NCI-H446 (cell line): ENCODE measurements around the gene CDC27.
"Not testable (repeated sequence)": the region's sequence is repeated elsewhere in the genome, so short reads cannot be mapped to it uniquely, and the experiment has no call there.

Experiments
- DNase-seq, 2 experiments: peaks; one replicate each; lab custom pipeline; 2025; lab: John Stamatoyannopoulos, UW

CDC27 gene

DNA sequence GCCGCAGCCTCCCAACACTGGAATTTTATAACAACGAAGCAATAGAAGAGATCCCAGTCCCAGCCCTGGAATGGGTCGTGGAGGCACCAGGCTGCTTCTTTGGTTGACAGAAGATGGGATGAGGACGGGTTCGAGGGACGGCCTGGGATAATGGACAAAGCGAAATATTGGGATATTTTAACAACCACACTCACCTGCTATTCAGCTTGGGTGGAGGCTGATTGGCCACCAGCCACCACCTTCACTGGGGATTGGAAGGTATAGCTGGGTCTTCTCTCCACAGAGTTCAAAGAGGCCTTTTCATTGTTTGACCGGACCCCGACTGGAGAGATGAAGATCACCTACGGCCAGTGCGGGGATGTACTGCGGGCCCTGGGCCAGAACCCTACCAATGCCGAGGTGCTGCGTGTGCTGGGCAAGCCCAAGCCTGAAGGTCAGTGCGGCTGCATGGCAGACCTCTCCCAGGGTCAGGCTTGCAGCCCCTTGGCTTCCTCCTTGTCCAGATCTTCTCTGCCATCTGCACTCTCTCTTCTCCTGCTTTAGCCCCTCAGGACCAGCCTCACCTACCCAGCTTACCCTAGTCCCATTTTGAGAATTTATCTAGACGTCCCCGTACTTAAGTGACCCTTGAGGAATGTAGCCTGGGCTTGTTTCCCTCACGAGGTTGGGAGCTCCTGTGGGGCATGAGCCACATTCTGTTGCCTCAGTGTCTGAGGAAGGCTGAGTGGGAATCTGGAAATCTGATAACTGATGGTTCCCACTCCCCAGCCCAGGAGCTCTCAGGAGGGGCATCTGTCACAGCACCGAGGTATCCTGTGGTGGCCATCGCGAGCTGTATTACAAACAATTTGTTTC lies 30.8 kb upstream of the CDC27 start:
- DNase-seq: no peak

GRCh38 chr17:47218896-47219430 lies 29.9 kb upstream of the CDC27 start:
- DNase-seq: no peak

- not testable (repeated sequence) for DNase-seq
Measured at GRCh38 chr17:47217279-47217678, 28.2 kb upstream of the CDC27 start.

DNA sequence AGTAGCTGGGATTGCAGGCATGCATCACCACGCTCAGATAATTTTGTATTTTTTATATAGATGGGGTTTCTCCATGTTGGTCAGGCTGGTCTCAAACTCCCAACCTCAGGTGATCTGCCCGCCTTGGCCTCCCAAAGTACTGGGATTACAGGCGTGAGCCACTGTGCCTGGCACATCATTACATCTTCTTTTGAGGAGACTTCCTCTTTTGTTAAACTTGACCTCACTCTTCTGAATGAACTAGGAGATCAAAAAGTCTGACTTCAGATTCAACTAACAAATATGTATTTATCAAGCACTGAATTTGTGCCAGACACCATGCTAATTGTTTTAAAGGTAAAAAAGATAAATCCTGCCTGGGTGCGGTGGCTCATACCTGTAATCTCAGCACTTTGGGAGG lies 27.7 kb upstream of the CDC27 start:
- not testable (repeated sequence) for DNase-seq

- DNase-seq: no peak
Measured at GRCh38 chr17:47214931-47215330, 25.8 kb upstream of the CDC27 start.

DNA sequence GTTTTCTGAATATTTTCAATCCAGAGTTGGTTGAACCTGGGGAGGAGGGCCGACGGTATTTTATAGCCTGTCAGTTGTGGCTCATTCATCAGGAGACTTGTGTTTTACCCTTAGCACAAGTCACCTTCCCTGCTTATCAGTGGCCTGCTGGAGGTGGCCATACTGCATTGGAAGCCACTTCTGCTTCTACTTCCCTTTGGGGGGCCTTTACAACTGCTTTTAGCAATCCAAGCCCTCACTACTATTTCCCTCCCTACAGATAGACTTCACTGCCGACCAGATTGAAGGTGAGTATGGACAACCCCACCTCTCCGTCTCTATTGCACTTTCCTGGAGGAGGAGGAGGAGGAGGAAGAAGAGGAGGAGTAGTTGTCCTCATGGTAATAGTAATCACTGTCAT lies 24.4 kb upstream of the CDC27 start:
- DNase-seq: no peak

- no peak for DNase-seq
Measured at GRCh38 chr17:47212458-47212857, 23.4 kb upstream of the CDC27 start.

DNA sequence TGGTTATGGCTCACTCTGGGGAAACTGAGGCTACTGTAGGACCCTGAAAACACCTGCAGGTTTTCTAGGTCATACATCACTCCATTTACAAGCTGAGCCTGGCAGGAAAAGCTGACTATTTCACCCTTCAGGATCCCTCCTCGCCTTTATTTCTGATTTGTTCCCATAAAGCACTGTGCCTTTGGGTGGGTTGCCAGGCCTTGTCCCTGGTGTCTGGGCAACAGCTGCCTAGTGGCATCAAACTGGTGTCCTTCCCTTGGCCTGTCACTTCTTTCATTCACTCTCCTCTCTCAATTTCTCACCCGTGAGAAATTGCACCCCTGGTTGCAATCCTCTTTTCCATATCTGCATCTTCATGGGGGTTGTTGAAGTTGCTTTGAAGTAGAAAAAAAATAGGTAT lies 21.7 kb upstream of the CDC27 start:
- no peak for DNase-seq

GRCh38 chr17:47210105-47210504 lies 21.0 kb upstream of the CDC27 start:
- DNase-seq: no peak

DNA sequence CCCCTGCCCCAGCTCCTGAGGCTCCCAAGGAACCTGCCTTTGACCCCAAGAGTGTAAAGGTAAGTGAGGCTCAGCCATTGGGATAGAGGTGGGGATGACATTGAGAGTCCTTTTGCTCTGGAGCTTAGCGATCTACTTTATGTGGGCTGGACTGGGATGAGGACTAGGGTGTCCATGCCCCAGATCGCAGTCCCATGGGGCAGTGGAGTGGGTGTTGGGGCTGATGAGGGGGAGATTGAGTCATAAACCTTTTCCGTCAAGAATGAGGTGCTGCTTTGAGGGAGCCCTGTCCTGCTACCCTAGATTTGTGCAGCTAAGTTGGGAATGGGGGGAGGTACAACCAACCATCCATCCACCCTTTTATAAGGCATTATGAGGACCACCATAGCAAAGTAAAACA lies 20.4 kb upstream of the CDC27 start:
- no peak for DNase-seq

GRCh38 chr17:47208744-47209488 lies 19.8 kb upstream of the CDC27 start, which contains the start of gene MYL4:
MYL4 (plus strand) TSS chr17:47209348; CDS start chr17:47209423, 75 bp downstream.
- no peak for DNase-seq

GRCh38 chr17:47207143-47208067 lies 18.3 kb upstream of the CDC27 start:
- DNase-seq: no peak

DNA sequence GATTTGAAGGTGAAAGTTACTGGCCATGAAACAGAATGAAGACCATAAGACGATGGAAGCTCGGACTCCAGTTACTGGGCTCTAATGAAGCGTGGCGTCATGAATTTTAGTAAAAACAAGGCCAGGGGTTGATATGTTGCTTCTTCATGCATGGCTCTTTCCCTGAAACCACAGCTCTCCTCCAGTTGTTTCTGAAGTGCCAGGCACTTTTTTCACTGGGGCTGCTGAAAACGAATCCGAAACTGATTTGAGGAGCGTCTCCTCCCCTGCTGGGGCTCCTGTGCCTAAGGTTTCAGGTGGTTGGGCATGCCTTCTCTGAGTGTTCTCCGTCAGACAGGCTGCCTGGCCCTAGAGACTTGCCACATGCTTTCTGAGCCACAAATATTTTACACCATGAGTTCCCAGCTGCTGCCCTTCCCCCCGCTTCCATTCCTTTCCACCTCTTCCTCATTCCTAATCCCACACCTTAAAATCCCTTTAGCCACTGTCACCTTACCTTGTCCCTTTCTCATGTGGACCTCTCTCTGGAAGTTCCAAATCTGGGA lies 16.4 kb upstream of the CDC27 start:
- DNase-seq: no peak

- peak; percentile 1 to 65 for DNase-seq
Measured at GRCh38 chr17:47204722-47205418, 15.8 kb upstream of the CDC27 start.

DNA sequence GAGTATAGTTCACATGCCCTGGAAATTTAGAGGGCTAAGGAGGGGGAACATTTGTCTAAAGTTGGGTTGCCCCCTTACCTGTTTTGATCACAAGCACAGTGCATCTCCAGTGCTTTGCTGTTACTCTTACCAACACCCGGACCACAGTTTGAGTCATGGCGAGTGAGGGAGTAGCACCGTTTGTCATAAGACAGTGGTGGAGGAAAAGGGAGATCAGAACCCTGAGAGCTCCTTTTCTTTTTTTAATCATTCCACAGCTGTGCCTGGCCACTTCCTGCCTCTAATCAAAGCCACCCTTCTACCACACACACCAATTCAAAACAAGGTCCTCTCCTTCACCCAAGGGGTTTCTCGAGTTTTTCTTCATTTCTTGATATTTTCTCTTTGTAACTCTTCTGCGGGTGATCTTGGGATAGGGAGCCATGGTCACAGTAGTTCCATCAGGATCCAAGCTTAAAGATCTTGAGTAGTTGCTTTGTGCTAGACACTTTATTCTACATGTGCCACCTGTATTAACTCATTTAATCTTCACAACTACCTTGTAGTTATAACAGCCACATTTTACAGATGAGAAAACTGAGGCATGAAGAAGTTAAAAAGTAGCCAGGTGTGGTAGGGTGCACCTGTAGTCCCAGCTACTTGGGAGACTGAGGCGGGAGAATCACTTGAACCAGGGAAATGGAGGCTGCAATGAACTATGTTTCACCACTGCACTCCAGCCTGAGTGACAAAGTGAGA lies 15.1 kb upstream of the CDC27 start:
- no peak for DNase-seq

GRCh38 chr17:47201166-47201565 lies 12.1 kb upstream of the CDC27 start:
- DNase-seq: no peak

DNA sequence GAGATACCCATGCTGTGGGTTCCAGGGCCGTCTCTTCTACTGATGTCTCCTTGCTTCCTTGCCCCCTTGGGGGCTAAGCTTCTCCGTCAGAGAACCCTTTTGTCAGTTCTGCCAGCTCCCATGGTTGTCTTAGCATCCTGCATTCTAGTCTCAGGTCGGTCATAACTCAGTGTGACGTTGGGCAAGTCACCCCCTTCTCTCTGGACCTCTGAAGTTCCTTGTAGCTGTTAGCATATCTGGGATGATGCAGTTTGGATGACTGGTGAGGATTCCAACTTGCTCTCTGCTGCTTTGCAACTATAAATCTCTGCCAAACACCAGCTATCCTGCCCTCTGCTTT lies 11.2 kb upstream of the CDC27 start:
- no peak for DNase-seq

- no peak for DNase-seq
Measured at GRCh38 chr17:47199627-47200324, 10.7 kb upstream of the CDC27 start.

- no peak for DNase-seq
Measured at GRCh38 chr17:47197821-47198220, 8.7 kb upstream of the CDC27 start.
